ENCODE results near the gene CDK5R2.

- TF ChIP-seq ZNF8 (CRISPR knock-in tag; IDR thresholded peaks at IDR 0.05), result no peak
- no peak for TF ChIP-seq CREB5 (CRISPR knock-in tag; IDR thresholded peaks at IDR 0.05; ENCODE audit: low read depth)
- TF ChIP-seq ZFP3 (CRISPR knock-in tag; IDR thresholded peaks at IDR 0.05), result no peak
- TF ChIP-seq, protein P1, sequence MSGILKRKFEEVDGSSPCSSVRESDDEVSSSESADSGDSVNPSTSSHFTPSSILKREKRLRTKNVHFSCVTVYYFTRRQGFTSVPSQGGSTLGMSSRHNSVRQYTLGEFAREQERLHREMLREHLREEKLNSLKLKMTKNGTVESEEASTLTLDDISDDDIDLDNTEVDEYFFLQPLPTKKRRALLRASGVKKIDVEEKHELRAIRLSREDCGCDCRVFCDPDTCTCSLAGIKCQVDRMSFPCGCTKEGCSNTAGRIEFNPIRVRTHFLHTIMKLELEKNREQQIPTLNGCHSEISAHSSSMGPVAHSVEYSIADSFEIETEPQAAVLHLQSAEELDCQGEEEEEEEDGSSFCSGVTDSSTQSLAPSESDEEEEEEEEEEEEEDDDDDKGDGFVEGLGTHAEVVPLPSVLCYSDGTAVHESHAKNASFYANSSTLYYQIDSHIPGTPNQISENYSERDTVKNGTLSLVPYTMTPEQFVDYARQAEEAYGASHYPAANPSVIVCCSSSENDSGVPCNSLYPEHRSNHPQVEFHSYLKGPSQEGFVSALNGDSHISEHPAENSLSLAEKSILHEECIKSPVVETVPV (CRISPR knock-in tag; IDR thresholded peaks at IDR 0.05), result no peak
- TF ChIP-seq TOX (CRISPR knock-in tag; IDR thresholded peaks at IDR 0.05; ENCODE audit: borderline replicate concordance), result no peak
- TF ChIP-seq ARNTL (CRISPR knock-in tag; IDR thresholded peaks at IDR 0.05; ENCODE audit: borderline replicate concordance, low read depth), result no peak
- TF ChIP-seq GLIS3 (CRISPR knock-in tag; IDR thresholded peaks at IDR 0.05), result no peak
- no peak for TF ChIP-seq SNAI2 (CRISPR knock-in tag; IDR thresholded peaks at IDR 0.05)
- no peak for TF ChIP-seq ZC3H10 (CRISPR knock-in tag; IDR thresholded peaks at IDR 0.05)
- no peak for TF ChIP-seq ZFP30 (CRISPR knock-in tag; IDR thresholded peaks at IDR 0.05)
- no peak for TF ChIP-seq TCF4 (CRISPR knock-in tag; IDR thresholded peaks at IDR 0.05; ENCODE audit: borderline replicate concordance)
These were observed 15.8 kb downstream of the CDK5R2 start for GRCh38 chr2:218975060-218975777.
